G401.6 (cell line): Measurements from ENCODE around the gene TMUB2.

Experiments used
- FAIRE-seq: peaks from 2 replicates; lab custom pipeline; 2012; peaks lifted over from hg19 to GRCh38; lab: Jason Lieb, UNC

The TMUB2 gene

DNA sequence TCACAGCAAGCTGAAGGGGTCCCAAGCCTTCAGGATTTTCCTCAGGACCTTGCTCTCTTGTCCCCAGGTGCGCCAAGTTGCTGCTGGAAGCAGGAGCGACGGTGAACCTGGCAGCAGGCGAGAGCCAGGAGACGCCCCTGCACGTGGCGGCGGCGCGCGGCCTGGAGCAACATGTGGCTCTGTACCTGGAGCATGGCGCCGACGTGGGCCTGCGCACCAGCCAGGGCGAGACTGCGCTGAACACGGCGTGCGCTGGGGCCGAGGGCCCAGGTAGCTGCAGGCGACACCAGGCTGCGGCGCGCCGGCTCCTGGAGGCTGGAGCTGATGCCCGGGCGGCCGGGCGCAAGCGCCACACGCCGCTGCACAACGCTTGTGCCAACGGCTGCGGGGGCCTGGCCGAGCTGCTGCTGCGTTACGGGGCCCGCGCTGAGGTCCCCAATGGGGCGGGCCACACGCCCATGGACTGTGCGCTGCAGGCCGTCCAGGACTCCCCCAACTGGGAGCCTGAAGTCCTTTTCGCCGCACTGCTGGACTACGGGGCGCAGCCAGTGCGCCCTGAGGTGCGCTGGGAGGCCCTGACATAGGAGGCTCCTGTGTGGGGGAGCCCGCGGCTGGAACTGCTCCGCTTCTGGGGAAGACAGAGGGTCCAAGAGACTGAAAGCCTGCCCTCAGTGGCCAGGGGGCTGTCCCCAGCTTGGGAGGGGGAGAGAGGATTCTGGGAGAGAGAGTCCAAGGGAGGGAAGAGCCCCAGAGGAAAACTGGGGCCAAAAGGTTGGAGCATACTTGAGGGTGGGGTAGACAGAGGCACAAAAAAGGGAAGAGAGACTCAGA is 9.9 kb upstream of the TMUB2 start:
- FAIRE-seq: no peak

DNA sequence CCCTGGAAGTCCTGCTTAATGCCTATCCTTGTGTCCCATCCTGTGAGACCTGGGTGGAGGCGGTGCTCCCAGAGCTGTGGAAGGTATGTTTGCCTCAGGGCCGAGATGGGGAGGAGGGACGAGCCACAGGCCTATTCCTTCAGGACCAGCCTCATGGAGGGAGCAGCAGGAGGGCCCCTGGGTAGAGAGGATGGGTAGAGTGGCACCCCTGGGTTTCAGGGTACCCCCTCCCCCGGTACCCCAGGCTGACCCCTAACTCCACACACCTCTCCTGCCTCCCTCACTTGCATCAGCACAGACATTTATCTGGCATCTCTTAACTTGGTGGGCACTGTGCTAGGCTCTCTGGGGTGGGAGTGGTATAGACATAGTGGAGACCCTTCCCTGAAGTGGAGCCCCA is 9.1 kb upstream of the TMUB2 start:
- FAIRE-seq: no peak

DNA sequence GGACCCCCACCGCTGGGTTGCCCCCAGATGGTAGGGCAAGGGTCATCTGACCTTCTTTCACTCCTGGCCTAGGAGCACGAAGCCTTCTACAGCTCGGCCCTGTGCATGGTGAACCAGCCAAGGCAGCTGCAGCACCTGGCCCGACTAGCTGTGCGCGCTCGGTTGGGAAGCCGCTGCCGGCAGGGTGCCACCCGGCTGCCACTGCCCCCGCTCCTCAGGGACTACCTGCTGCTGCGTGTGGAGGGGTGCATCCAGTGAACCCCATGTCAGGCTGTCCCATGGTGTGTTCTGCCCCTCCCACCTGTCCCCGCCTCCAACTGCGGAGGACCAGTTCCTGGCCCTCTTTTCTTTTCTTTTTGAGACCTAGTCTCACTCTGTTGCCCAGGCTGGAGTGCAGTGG is 8.6 kb upstream of the TMUB2 start:
- FAIRE-seq: no peak

DNA sequence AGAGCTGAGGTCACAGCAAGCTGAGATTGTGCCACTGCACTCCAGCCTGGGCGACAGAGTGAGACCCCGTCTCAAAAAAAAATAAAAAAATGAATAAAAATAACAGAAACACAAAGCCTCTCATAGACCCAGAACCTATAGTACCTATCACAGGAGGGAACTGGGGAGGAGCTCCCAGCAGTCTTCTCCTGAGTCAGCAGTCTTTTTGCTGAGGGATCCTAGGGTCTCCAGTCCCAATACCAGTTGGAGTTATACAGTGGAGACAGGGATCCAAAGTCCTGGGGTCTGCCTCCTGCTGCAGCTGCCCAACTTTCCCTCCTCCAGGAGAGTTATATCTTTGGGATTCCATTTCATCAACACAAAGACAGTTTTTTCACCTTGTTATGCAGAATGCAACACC is 3.7 kb upstream of the TMUB2 start:
- no peak for FAIRE-seq

DNA sequence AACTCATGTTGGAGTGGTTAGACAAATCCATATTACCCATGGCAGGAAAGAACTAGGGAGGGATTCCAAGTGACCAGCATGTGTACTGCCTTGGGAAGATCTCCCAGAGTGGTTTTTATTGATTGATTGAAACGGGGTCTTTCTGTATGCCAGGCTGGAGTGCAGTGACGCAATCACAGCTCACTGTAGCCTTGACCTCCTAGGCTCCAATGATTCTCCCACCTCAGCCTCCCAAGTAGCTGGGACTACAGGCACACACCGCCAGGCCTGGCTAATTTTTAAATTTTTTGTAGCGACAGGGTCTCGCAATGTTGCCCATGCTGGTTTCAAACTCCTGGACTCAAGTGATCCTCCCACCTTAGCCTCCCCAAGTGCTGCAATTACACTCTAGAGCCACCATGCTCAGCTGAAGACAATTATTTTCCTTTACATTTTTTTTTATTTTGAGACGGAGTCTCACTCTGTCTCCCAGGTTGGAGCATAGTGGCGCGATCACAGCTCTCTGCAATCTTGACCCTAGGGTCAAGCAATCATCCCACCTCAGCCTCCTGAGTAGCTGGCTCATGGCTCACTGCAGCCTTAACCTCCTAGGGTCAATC is 2.5 kb upstream of the TMUB2 start:
- FAIRE-seq: no peak

DNA sequence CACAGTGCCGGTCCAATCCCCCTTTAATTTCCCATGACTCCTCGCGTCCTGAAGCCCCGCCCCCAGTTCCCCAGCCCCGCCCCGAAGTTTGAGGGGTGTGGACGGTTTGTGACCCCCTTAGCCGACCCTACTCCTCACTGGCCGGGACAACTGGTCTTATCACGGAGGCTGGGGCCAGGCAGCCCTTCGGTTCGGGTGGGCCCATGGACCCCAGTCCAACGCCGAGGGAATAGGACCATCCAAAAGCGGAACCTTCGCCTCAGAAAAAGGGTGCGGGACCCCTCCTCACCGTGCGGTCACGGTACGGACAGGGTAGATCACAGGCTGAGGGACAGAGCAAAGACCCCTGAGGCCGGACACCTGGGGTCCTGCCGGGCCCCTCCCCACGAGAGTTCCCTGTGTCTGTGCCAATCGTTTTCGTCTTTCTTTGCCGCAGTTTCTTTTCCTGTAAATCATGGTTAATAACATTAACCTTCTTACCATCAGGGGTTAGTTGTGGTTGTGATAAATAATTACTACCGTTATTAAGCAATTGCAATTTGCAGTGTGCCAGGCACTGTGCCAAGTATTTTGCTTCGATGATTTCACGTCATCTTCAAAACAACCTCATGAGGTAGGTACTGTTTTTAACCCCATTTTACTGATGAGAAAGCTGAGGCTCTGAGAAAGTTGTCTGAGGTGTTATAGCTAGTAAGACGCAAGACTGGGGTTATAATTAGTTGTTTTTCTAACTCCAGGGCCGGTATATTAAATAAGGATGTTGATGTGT is 543 bp downstream of the TMUB2 start:
- no peak for FAIRE-seq

DNA sequence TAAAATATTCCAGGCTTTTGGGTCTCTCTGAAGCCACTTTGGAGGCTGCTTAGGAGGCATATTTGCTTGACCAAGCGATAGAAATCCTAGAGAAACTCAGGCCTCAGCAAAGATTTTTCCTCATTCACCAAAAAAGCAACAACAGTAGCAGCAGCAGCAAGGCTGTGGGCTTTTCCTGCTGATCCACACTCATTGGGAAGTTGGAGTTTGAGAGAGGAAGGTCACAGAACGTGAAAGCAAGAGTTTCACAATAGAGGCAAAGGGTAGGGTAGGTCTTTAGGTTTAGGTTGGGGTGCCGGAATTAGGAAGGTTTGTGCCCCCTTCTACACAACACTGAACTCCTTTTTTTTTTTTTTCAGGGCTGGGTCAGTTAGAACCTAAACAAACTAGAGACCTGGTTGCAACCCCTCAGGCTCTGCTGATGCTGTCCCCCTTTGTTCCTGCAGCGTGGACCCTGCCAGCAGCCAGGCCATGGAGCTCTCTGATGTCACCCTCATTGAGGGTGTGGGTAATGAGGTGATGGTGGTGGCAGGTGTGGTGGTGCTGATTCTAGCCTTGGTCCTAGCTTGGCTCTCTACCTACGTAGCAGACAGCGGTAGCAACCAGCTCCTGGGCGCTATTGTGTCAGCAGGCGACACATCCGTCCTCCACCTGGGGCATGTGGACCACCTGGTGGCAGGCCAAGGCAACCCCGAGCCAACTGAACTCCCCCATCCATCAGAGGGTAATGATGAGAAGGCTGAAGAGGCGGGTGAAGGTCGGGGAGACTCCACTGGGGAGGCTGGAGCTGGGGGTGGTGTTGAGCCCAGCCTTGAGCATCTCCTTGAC is 2.0 kb downstream of the TMUB2 start:
- FAIRE-seq: no peak

DNA sequence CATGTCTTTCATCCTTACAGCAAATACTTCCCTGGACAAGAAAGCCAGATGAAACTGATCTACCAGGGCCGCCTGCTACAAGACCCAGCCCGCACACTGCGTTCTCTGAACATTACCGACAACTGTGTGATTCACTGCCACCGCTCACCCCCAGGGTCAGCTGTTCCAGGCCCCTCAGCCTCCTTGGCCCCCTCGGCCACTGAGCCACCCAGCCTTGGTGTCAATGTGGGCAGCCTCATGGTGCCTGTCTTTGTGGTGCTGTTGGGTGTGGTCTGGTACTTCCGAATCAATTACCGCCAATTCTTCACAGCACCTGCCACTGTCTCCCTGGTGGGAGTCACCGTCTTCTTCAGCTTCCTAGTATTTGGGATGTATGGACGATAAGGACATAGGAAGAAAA is 3.7 kb downstream of the TMUB2 start:
- no peak for FAIRE-seq

DNA sequence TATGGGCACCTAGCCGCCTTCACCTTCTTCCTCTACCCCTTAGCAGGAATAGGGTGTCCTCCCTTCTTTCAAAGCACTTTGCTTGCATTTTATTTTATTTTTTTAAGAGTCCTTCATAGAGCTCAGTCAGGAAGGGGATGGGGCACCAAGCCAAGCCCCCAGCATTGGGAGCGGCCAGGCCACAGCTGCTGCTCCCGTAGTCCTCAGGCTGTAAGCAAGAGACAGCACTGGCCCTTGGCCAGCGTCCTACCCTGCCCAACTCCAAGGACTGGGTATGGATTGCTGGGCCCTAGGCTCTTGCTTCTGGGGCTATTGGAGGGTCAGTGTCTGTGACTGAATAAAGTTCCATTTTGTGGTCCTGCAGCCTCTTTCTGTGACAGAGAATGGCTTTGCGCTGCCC is 4.6 kb downstream of the TMUB2 start:
- FAIRE-seq: no peak

DNA sequence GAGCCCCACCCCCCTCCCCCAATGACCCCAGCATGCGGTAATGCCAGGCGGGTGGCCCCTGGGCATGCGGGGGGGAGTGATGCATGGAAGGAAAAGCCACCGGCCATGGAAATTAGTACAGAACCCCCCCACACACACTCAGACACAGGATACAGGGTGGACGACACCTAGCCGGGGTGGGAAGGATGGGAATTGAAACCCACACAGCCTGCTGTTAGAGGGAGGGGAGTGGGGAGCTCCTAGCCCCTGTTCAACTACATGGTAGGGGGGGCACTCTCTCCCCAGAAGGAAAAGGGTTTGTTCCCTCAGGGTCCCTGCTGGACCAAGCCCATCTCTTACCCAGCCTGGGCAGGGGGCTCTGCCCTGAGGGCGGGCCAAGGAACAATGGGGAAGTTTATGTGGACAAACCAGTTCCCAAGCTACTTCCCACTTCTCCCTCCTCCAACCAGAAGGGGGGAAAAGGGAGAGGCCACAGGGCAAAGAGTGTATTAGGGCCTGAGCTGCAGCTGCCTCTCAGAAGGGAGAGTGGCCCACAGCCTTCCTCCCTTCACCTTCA is 5.2 kb downstream of the TMUB2 start:
- FAIRE-seq: no peak

DNA sequence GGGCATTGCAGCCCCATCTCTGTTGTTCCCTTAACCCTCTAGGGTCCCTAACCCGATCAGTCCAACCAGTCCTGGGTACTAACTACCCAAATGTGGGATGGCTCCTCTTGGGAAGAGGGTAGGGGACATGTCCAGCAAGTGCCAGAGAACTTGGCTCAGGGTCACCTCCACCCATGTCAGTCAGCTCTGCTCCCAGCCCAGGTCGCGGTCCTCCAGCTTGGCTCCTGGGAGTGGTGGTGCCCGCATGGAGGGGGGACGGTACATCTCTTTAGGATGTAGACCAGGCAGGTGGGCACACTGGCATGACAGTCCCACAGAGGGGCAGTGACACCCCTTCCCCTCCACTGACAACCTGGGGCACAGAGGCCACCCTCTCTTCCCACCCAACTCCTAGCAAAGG is 6.0 kb downstream of the TMUB2 start:
- FAIRE-seq: no peak

DNA sequence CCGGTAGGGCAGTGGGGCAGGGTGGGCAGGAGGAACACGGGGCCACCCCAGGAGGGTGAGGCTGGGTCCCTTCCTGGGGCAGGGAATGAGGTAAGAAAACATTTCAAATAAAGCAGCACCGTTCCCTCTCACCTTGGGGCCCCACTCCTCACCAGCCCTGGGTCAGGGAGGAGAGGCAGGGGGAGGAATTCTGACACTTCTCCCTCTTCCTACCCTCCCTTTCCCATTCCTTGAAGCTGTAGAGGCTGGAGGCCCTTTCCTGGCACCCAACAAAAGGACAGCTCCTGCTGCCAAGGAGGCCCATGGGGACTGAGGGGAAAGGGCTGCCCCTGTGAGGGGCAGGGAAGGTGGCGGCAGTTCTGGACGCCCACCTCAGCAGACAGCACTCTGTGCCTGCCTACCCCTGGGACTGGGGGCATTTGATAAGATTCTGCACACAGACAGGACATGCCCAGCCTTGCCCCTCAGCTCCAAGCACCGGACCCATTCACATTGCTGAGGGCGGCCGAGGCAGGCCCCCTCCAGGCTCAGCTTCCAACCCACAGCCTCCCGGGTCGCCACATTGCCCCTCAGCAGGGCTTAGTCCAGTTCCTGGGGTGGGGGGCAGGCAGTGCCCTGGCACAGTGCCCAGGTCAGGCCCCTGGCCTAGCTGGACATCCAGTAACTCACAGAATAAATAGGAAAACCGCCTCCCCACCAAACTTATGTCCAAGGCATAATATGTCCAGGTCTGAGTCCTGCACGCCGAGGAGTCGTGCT is 6.7 kb downstream of the TMUB2 start:
- no peak for FAIRE-seq

DNA sequence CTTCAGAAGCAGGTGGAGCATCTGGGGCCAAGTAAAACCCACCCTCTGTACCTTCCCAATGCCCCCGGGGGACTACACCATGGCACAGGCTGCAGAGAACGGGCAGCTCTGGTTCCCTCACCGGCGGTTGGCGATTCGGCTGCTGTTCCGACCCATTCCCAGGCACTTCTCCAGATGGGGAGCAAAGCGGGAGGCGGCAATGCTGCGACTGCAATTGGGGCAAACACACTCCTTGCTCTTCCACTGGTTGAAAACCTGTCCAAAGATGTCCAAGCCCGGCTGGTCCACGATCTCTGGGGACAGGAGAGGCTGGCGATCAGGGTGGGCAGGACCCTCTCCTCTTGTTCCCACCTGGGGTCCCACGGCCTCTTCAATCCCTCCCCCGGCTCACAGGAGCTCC is 10.3 kb downstream of the TMUB2 start:
- FAIRE-seq: no peak

DNA sequence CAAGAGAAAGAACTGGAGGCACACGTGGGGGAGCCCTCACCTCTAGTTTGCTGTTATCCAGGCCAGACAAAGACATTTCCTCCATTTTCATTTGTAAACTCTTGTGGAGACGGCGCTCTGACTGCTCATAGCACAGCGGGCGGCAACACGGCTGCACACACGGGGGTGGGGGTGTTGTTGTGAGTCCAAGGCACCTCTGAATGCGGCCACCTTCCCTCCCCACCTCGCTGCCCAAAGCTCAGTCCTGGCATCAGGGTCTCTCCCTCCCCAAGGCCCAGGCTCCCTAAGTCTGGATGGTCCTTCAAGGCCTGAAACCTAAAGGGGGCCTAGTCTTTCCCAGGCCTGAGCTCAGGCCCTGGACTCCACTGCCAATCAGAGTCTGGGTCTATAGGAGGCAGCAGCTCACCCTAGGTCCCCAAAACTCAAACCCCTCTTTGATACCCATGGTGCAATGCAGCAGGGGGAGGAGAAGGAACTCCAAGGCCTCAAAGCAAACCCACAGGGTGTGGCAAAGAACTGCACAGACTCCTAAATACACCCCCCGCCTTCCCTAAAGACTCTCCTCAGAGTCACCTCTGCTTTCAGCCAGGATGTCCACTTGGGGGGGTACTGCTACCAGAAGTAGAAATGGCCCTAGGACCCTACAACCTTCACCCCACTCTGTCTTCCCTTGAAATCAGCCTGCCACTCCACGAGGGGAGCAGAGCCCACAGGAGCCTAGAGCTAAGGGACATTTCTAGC is 11.4 kb downstream of the TMUB2 start:
- no peak for FAIRE-seq

DNA sequence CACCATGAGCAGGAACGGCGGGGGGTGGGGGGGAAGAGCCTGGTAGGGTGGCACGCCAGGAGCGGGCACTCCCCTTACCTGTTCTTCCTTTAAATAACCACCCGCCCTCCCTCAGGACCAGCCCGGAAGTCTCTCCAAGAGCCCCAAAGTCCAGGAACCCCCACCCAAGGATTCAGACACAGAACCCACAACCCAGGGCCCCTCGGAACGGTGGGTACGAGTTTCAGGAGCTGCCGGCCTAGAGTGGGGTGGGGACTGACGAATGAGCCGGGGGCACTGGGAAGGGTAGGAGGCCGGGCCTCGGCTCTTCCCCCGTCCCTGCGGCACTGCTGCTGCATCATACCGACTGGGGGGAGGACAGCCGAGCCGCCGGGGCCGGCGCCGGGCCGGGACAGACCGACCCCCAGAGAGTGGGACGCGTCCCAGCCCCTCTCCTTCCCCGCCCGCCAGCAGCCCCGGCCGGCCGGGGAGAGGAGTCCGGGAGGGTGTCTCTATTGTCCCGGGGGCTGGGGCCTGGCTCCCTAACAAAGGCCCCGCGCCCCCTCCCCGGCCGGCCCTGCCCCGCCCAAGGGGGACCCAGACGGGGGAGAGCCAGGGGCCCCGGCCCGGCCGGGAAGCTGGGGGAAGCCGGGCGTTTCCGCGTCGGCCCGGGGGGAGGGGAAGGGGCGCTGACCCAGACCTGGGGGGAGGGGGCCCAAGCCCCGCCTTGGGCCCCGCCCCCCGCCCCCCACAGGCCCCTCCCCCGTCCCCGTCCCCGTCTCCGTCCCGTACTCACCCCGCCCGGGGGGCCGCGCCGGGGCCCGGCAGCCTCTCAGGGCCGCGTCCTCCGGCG is 12.2 kb downstream of the TMUB2 start:
- no peak for FAIRE-seq

DNA sequence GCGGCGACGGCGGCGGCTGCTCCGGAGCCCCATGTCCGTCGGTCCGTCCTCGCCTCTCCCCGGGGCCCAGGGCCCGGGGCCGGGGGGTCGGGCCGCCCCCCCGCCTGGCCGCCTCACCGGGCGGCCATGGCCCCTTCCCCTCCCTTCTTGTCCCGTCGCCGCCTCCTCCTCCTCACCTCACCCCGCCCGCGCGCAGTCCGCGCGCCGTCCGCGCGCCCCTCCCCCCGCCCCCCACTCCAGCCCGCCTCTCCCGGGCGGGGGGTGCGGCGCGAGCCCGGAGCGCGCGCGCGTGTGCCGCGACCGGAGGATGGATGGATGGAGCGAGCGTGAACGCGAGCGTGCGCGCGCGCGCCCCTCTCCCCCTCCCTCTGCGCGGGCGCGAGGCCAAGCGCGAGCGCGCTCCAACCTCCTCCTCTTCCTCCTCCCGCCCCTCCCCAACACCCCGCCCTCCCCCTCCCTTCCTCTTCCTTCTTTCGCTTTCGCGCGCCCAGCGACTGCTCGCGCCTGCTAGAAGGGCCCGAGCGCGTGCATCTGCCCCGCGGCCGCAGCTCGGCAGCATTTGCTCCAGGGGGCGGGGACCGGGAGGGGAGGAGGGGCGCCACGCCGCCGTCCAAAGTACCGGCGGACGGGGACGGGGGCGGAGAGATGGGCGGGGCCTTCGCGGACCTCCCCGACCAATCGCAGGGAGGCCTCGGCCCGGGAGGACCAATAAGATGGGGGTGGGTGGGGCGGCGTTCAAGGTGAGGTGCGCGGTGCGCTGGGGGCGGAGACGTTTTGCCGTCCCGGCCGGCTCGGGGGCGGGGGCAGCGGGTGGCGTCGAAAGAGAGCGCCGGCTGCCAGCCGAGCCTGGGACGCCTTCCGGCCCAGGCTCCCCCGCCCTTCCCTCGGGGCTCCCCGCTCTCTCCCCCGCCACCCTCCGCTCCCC is 13.0 kb downstream of the TMUB2 start, which contains the start of gene ATXN7L3:
ATXN7L3 (minus strand) TSS at position 332 of the 925 bp plus-strand sequence. CDS start 1,814 bp downstream, outside the sequence.
- FAIRE-seq: peak; percentile 34

DNA sequence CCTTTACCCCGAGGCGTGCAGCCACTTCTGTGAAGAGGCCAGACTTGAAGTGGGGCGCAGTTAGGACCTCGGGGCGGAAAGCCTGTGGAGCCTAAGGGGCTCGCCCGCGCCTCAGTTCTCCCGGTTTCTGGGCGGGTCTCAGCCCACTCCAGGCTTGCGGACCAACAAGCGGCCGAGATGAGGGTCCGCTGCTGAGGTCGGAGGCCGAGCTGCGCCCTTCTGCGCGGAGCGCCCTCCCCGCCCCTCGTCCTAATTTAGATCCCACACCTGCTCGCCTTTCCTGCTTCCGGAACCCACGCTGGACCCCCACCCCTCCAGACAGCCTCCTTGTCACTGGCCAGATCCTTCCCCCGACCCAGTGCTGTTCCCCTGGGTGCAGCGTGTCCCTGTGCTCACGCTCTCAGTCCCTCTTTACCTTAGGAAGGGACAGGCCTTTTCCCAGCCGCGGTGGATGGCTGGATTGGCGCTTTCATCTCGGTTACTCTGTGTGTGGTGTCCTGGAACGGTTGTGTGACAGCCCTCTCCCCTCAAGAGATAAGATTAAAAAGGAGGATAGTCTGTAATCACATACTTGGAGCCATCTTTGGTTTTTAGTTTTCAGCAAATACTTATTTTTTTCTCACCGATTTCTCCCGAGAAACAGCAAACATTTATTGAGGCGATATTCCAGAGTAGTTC is 13.8 kb downstream of the TMUB2 start:
- no peak for FAIRE-seq

DNA sequence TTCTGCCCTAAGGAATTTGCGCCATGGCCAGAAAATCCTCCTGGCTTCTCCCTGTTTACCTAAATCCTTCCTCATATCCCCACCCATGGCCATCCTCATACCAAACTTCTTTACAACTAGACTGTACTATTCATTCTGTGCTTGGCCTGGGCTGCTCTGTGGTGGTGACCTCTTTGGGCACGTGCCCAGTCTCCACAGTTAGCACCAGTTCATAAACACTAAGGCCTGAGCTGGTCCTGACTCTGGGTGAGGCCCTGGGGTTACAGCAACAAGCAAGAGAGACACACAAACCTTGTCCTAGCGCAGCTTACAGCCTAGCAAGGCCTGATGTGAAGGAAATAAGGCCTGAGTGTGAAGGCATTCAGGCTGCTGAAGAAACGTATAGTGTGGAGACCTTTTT is 16.0 kb downstream of the TMUB2 start:
- FAIRE-seq: no peak
